GM12891 (cell line): ENCODE measurements around the gene NLRC4.
A peak's percentile ranks its signal among the peaks of the same experiment; 100 is the strongest.
"Not testable (repeated sequence)": the region's sequence is repeated elsewhere in the genome, so short reads cannot be mapped to it uniquely, and the experiment has no call there.

ENCODE experiments used
- DNase-seq: peaks from one replicate; pipeline ENCODE4 v3.0.0; 2011; ENCODE audit warnings: low spot score; ENCODE audit not compliant: insufficient read length
- FAIRE-seq: peaks from 2 replicates; lab custom pipeline; 2011; peaks lifted over from hg19 to GRCh38; lab: Jason Lieb, UNC
- PAX5 ChIP-seq: IDR thresholded peaks from 2 replicates; pipeline ENCODE4 v1.6.1; 2011; ENCODE audit warnings: low read length, moderate library complexity, mild to moderate bottlenecking; ENCODE audit not compliant: insufficient read depth, severe bottlenecking
- POLR2A ChIP-seq: IDR thresholded peaks from 2 replicates; pipeline ENCODE4 v1.6.1; 2011; ENCODE audit warnings: low read depth, low read length, control low read depth
- POLR2AphosphoS5 ChIP-seq: IDR thresholded peaks from 2 replicates; pipeline ENCODE4 v1.6.1; 2011; ENCODE audit warnings: low read depth, low read length, control low read depth
- POU2F2 ChIP-seq: IDR thresholded peaks from 2 replicates; pipeline ENCODE4 v1.6.1; 2011; ENCODE audit warnings: low read depth, mild to moderate bottlenecking, control low read depth, low read length, moderate library complexity
- SPI1 ChIP-seq: IDR thresholded peaks from 2 replicates; pipeline ENCODE4 v1.6.1; 2011; ENCODE audit warnings: low read depth, low read length, control low read depth
- TAF1 ChIP-seq: IDR thresholded peaks from 2 replicates; pipeline ENCODE4 v1.6.1; 2011; ENCODE audit warnings: low read depth, low read length, control low read depth

NLRC4 gene

GRCh38 chr2:32277674-32278477 is 13.2 kb upstream of the NLRC4 start, which contains the start of gene YIPF4:
Gene YIPF4, plus strand, starts transcription at chr2:32277904. Its CDS starts 252 bp downstream, at chr2:32278156.
- DNase-seq (peak; percentile 92), FAIRE-seq (peak; percentile 94)
- TF ChIP-seq PAX5 (no peak), POLR2A (peak; percentile 79), POLR2AphosphoS5 (peak; percentile 83), TAF1 (no peak; the same call in 1 of the 2 replicates), SPI1 (peak; percentile 34; the same call in 1 of the 2 replicates), POU2F2 (peak; percentile 13; the same call in 1 of the 2 replicates)

- DNase-seq (no peak), FAIRE-seq (no peak)
- TF ChIP-seq POU2F2 (no peak), SPI1 (no peak), POLR2A (no peak), POLR2AphosphoS5 (no peak), PAX5 (no peak), TAF1 (no peak)
These were observed 12.6 kb upstream of the NLRC4 start for GRCh38 chr2:32277363-32277673.

- not testable (repeated sequence) for FAIRE-seq, DNase-seq
These were observed 11.1 kb upstream of the NLRC4 start for GRCh38 chr2:32275790-32276189.

GRCh38 chr2:32274289-32274688 is 9.6 kb upstream of the NLRC4 start:
- DNase-seq: no peak
- FAIRE-seq: no peak
- no peak for TF ChIP-seq PAX5
- no peak for TF ChIP-seq POU2F2
- TF ChIP-seq SPI1: no peak
- no peak for TF ChIP-seq POLR2AphosphoS5
- TF ChIP-seq TAF1: no peak
- no peak for TF ChIP-seq POLR2A

- DNase-seq (no peak), FAIRE-seq (no peak)
- no peak for TF ChIP-seq POLR2AphosphoS5
- TF ChIP-seq TAF1: no peak
- TF ChIP-seq POU2F2: no peak
These were observed 7.6 kb upstream of the NLRC4 start for GRCh38 chr2:32272279-32272678.

GRCh38 chr2:32271063-32271462 is 6.4 kb upstream of the NLRC4 start:
- TF ChIP-seq POLR2AphosphoS5 (no peak), SPI1 (no peak), TAF1 (no peak), POU2F2 (no peak), PAX5 (no peak), POLR2A (no peak)
- FAIRE-seq (no peak), DNase-seq (no peak)

- no peak for DNase-seq
- TF ChIP-seq POLR2AphosphoS5: no peak
- no peak for TF ChIP-seq SPI1
- TF ChIP-seq POU2F2: no peak
- no peak for TF ChIP-seq PAX5
- no peak for TF ChIP-seq POLR2A
- TF ChIP-seq TAF1: no peak
- FAIRE-seq: no peak
These were observed 2.6 kb downstream of the NLRC4 start for GRCh38 chr2:32262105-32262504.

DNA sequence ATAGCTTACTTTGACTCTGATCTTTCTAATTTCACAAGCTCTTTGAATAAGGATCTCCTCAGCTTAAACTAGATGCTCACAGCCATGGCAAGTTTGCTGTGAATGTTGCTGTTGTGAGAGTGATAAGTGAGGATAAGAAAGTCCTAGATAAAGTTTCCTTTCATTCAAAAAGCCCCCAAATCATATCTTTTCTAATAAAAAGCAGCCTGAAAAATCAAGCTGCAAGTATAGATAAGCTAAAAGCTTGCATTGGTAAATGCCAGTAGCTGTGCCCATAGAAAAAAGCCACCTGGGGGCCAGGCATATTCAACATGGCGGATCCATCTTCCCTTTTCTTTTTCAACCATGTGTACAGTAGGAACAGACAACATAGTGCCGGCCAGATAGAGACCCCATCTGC is 4.3 kb downstream of the NLRC4 start:
- no peak for FAIRE-seq
- no peak for DNase-seq
- TF ChIP-seq POLR2AphosphoS5 (no peak), POLR2A (no peak), PAX5 (no peak), TAF1 (no peak), POU2F2 (no peak), SPI1 (no peak)

DNA sequence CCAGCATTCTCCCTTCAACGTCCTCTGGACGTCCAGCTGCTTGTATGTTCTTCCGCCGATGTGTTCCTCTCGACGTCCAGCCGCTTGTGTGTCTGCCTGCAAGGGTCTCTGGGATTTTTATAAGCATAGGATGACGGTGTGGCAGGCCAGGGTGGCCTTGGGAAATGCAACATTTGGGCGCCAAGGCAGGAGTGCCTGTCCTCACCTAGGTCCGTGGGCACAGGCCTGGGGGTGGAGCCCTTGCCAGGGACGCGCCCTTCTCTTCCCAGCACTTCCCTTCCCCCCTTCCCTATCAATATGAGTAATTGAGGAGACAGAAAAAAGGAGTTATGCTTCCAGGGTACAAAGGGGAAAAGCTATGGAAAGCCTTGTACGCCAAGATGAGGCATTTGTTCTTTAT is 6.4 kb downstream of the NLRC4 start:
- DNase-seq (no peak), FAIRE-seq (no peak)
- TF ChIP-seq POU2F2 (no peak), PAX5 (no peak), TAF1 (no peak), POLR2A (no peak), POLR2AphosphoS5 (no peak), SPI1 (no peak)

GRCh38 chr2:32250290-32250689 is 14.4 kb downstream of the NLRC4 start:
- FAIRE-seq (no peak), DNase-seq (no peak)
- no peak for TF ChIP-seq SPI1
- TF ChIP-seq TAF1: no peak
- no peak for TF ChIP-seq POLR2AphosphoS5
- TF ChIP-seq POU2F2: no peak
- no peak for TF ChIP-seq PAX5
- no peak for TF ChIP-seq POLR2A
